CD4-positive, alpha-beta T cell treated with Interleukin-4 for 4 hours (primary cell): ENCODE data around the gene MVP.
A peak's percentile ranks its signal among the peaks of the same experiment; 100 is the strongest.

Experiments used
- DNase-seq: peaks from one replicate; pipeline ENCODE4 v3.0.0-alpha.2; 2020

Gene MVP

DNA sequence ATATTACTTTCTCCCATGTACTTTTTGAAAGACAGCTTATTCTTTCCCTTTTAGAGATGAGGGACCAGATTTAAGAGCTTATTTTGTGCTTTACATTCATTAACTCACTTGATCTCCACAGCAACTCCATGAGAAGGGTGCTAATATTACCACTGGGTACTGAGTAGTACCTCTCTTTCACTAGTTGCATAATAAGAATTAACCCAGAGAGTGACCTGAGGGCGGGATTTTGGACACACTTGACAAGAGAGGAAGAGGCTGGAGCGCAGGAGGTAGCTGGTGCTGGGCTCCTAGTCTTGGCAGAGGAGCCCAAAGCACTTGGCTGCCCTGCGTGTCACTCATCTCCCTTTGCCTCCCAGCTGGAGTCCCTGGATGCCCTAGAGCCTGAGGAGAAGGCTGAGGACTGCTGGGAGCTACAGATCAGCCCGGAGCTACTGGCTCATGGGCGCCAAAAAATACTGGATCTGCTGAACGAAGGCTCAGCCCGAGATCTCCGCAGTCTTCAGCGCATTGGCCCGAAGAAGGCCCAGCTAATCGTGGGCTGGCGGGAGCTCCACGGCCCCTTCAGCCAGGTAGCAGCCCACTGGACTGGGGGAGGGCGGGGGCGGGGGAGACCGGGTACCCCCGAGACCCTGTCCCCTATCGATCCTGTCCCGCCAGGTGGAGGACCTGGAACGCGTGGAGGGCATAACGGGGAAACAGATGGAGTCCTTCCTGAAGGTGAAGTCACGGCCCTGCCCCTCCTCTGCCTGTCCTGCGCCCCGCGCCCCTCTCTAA, 15.6 kb upstream of the MVP start:
- no peak for DNase-seq

DNA sequence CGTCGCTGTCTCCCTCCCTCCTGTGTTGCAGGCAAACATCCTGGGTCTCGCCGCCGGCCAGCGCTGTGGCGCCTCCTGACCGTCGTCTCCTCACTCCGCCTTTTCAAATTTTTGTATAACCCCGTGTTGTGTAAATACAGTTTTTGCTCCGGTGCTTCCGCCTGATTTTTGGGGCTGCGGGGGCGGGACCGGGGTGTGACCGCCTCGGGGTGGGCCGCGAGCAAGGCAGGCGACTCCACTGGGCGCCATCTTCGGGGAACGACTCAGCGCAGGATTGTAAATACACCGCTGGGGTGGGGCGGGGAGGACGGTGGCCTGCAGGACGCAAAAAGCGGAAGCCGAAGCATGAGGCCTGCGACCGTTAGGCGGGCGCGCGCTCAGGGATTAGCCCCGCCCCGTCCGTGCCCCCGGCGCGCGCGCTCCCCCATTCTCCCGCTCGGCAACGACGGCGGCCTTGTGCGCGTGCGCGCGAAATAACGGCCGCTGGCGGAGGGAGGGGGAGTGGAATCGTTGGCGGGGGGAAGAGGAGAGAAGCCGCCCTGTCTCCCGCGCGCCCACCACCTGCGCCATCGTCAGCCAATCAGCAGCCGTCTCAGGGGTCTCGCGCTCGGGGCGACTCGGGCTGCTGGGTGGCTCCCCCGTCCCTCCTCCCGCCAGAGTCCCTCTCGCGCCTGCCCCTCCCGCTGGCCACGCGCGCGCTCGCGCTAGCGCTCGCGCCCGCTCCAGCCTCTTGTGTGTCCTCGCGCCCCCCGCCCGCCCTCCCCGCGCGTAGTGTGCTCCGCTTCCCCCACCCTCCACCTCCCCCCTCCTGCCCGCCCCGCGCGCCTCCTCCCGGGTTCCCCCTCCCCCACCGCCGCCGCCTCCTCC, 14.8 kb upstream of the MVP start:
- DNase-seq = peak; percentile 99

DNA sequence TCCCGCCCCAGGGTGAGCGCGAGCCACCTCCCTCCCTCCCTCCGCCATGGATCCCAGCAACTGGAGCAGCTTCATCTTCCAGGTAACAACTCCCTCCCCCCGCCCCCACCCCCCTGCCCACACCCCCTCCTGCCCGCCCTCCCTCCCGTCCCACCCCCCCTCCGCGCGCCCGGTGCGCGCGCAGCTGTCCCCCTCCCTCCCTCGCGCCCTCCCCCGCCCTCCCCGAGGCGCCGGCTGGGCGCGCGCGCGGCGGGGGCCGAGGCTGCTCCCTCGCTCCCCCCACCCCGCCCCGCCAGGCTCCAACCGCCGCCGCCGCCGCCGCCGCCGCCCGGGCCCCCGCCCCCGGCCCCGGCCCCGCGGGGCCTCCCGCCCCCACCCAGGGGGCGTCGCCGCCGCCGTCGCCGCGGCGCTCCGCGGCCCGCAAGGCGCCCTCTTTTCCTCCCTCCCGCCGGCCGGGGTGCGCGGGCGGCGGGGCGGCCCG, 14.1 kb upstream of the MVP start, which contains the start of gene MAZ:
Gene MAZ, plus strand, starts transcription at position 431 of the 481 bp plus-strand sequence. CDS start 173 bp downstream, outside the sequence.
- DNase-seq = no peak

DNA sequence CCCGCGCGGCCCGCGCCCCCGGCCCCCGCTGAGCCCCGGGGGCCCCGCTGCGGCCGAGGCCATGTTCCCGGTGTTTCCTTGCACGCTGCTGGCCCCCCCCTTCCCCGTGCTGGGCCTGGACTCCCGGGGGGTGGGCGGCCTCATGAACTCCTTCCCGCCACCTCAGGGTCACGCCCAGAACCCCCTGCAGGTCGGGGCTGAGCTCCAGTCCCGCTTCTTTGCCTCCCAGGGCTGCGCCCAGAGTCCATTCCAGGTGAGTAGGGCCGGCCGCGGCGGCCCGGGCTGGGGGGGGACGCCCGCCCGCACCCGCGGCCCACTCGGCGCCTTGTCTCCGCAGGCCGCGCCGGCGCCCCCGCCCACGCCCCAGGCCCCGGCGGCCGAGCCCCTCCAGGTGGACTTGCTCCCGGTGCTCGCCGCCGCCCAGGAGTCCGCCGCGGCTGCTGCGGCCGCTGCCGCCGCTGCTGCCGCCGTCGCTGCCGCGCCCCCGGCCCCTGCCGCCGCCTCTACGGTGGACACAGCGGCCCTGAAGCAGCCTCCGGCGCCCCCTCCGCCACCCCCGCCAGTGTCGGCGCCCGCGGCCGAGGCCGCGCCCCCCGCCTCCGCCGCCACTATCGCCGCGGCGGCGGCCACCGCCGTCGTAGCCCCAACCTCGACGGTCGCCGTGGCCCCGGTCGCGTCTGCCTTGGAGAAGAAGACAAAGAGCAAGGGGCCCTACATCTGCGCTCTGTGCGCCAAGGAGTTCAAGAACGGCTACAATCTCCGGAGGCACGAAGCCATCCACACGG, 13.4 kb upstream of the MVP start:
- no peak for DNase-seq

DNA sequence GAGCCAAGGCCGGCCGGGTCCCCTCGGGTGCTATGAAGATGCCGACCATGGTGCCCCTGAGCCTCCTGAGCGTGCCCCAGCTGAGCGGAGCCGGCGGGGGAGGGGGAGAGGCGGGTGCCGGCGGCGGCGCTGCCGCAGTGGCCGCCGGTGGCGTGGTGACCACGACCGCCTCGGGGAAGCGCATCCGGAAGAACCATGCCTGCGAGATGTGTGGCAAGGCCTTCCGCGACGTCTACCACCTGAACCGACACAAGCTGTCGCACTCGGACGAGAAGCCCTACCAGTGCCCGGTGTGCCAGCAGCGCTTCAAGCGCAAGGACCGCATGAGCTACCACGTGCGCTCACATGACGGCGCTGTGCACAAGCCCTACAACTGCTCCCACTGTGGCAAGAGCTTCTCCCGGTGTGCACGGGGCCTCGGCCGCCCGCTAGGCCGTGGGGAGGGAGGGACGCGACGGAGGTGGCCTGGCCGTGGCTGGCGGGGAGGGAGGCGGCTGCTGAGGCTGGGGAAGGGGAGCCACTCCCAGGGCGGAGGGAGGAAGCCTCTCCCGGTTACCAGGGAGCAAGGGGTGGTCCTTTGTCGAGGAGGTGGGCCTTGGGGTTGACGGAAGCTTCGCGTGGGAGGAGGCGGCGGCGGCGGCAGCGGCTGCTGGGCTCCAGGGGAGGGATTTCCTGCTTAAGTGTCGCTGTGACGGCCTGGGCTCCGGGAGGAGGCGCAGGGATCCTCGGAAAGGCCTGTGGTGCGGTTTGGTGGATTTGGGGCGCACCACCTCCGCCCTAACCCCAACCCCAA, 12.6 kb upstream of the MVP start:
- DNase-seq = peak; percentile 90

DNA sequence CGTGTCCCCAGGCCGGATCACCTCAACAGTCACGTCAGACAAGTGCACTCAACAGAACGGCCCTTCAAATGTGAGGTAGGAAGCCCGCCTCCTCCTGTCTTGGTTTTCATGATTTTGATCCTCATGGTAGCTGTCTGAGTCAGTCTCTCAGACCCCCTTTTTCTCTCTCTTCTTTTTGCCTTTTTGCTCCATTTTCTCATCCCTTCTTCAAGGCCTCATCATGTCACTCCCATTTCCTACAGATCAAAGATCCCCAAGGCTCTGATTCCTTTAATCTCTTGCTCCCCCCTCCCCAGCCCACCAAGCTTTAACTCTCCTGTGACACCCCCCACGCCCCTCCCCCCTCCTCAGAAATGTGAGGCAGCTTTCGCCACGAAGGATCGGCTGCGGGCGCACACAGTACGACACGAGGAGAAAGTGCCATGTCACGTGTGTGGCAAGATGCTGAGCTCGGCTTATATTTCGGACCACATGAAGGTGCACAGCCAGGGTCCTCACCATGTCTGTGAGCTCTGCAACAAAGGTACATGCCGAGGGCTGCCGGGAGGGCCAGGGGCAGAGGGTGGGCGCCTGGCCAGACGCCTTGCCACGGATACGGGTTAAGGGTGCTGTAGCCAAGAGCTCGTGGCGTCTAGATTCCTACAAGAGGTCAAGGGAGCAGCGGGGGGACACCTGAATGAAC, 11.9 kb upstream of the MVP start:
- DNase-seq = no peak

DNA sequence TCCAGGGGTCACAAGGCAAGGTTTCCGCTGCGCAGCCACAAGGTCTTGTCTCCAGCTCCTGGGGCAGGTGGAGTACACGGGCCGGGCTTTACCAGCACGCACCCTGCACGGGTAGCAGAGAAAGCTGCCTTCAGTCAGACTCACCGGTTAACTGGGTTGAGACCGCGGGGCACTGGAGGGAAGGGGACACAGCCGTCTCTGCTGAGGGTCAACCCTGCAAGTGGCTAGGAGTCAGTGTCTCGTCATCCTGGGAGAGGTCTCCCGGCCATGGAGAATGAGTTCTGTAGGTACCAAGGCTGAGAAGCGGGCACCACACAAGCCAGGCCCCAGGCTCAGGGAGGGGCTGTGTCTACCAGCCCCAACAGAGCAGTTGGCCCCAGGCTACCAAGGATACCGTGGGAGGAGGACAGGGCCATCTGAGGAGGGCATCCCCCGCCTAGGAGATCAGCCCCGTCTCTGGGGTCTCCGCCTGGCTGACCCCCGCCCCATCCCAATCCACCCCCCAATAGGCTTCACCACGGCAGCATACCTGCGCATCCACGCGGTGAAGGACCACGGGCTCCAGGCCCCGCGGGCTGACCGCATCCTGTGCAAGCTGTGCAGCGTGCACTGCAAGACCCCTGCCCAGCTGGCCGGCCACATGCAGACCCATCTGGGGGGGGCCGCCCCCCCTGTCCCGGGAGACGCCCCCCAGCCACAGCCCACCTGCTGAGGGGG, 11.1 kb upstream of the MVP start:
- no peak for DNase-seq

DNA sequence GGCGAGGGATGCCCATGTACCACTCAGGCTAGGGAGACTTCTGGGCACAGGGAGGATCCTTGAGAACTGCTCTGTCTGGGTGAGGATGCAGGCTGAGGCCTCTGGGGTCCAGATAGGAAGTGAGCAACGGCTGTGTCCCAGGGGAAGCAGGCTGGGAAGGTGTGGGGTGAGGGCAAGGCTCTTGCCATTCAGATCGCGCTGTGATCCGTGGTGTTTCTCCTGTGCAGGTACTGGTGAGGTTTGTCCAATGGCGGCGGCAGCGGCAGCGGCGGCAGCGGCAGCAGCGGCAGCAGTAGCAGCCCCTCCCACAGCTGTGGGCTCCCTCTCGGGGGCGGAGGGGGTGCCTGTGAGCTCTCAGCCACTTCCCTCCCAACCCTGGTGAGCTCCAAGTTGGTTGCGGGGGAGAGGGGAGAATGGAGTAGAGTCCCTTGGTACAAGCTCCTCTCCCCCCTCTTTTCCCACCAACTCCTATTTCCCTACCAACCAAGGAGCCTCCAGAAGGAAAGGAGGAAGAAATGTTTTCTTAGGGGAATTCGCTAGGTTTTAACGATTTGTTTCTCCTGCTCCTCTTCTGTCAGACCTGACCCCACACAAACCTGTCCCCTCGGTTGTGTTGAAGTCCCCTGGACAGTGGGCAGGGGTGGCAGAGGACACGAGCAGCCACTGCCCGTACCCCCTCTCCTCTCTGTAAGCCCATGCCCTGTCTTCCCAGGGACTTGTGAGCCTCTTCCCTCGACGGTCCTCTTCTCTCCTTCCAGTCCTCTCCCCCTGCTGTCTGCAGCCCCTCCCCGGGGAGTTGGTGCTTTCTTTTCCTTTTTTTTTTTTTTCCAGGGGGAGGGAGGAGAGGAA, 10.2 kb upstream of the MVP start:
- peak; percentile 50 for DNase-seq

DNA sequence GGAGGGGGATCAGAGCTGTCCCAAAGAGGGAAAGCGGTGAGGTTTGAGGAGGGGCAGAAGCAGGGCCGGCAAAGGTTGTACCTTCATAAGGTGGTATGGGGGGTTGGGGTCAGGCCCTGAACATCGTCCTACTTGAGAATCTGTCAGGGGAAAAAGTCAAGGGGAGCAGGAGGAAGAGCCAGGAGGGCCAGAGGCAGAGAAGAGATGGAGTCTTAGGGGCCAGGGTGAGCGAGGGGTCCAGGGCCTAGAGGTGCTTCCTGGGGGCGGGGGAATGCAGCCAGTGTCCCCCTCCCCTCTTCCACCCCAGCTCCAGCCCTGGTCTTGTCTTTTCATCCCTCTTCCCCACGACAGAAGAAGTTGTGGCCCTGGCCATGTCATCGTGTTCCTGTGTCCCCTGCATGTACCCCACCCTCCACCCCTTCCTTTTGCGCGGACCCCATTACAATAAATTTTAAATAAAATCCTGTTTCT, 9.5 kb upstream of the MVP start:
- no peak for DNase-seq

DNA sequence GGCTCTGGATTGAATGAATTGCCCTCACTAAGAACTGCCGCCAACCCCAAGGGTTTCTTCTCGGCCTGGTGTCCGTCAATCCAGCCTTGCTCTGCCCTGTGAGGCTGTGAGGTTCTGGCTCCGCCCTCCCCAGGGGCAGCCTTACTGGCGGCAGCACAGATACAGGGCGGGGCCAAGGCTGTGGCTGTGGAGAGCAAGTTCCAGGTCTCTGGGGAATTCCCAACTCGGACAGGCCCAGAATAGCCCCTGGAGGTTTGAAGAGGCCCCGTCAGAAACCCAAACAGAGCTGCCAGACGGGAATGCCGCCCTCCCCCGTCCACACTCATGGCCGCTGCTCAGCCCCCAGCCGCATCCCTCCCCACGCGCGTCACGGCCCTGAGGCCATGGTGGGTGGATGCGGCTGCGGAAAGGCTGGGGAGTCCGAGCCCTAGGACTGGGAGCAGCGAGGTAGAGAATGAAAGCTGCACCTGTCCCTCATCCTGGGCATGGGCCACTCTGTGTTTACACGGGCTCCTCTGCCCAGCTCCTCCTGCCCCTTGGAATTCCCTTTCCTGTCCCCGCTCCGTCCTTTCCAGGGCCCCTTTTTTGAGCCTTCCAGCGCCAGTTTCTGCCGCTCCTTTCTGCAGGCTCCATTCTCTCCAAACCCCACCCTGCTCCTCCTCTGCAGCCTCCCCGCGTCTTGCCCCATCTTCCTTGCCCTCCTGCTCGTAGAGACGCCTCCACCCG, 8.9 kb upstream of the MVP start:
- peak; percentile 71 for DNase-seq

DNA sequence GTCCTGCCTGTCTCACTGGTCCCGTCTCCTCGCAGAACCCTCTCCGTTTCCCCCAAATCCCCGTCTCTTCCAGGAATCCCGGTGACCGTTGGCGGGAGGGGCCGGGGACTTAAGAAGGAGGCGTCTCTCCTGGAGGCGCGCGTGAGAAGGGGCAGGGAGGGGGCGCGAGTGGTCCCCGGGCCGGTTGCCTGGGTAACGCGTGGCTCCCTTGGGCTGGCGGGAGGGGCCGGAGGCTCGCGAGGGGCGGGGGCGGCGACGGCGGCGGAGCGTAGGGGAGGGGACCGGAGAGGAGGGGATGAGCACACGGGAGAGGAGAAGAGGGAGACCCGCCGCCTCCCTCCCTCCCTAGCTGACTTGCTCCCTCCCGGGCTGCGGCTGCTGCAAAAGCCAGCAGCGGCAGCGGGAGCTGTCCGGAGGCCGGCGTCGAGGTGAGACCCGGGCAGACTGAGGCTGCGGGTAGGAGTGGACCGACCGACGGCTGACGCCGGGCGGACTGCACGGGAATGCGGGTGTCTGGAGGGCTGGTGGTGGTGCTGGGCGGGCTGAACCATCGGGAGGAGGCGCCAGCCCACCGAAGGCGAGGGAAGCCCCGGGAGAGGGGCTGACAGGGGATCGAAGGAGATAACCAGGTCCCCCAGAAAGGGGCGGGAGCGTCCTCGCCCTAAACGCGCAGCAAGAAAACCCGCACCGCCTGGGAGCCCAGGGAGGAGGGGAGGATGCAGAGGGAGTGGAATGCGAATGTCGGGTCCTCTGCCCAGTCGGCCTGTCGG, 8.2 kb upstream of the MVP start, which contains the start of gene PRRT2:
Gene PRRT2, plus strand, starts transcription at position 298 of the 770 bp plus-strand sequence. CDS start 862 bp downstream, outside the sequence.
- DNase-seq = peak; percentile 53

DNA sequence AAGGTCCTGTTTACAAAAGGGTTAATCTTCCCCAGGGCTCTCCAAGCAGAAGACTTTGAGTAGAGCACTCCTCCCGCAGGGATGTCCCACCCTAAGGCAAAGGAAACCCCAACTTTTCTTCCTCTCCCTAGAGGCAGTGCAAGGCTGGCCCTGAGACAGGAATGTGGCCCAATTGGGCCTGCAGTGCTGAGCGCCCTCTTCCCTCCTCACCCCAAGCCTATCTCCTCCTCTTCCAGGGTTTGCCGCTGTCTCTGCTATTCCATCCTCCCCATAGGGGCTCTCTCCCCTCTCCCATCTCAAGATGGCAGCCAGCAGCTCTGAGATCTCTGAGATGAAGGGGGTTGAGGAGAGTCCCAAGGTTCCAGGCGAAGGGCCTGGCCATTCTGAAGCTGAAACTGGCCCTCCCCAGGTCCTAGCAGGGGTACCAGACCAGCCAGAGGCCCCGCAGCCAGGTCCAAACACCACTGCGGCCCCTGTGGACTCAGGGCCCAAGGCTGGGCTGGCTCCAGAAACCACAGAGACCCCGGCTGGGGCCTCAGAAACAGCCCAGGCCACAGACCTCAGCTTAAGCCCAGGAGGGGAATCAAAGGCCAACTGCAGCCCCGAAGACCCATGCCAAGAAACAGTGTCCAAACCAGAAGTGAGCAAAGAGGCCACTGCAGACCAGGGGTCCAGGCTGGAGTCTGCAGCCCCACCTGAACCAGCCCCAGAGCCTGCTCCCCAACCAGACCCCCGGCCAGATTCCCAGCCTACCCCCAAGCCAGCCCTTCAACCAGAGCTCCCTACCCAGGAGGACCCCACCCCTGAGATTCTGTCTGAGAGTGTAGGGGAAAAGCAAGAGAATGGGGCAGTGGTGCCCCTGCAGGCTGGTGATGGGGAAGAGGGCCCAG, 7.3 kb upstream of the MVP start:
- DNase-seq = no peak

DNA sequence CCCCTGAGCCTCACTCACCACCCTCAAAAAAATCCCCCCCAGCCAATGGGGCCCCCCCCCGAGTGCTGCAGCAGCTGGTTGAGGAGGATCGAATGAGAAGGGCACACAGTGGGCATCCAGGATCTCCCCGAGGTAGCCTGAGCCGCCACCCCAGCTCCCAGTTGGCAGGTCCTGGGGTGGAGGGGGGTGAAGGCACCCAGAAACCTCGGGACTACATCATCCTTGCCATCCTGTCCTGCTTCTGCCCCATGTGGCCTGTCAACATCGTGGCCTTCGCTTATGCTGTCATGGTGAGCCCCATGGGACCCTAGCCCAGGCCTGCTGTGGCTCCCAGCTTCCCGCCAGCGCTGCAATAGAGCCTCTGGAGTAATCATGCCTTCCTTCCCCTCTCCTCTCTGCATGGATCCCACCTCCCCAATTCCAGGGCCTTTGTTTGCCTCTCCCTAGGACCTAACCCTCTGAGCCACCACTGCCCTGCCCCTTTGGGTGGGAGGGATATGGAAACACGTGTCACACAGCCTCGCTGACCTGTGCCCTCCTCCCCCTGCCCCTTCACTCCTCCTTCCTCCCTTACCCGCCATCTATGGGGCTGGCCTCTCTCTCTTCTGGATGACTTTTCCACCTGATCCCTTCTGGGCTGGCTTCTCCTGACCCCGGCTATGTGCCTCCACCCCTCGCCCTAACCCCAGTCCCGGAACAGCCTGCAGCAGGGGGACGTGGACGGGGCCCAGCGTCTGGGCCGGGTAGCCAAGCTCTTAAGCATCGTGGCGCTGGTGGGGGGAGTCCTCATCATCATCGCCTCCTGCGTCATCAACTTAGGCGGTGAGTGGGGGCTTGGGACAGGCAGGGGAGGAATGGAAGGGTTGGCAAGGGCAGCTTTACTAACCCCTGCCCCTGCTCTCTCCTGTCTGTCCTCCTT, 6.4 kb upstream of the MVP start:
- no peak for DNase-seq

DNA sequence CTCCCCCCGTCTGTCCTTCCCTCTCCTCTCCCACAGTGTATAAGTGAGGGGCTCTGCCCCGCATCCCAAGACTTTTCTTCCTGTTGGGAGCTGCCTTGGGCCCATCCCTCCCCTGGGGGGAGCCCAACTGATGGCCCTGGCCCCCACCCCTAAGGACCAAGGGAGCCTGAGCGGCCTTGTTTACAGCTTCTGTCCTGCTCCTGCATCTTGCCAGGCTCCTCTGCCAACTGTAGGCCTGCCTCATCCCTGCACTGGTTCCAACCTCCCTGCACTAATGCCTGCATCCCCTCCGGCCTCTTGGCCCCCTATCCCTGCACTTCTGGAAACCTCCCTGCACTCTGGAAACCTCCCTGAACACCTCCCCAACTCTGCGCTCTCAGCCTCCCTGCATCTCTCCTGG, 5.7 kb upstream of the MVP start:
- DNase-seq = no peak

DNA sequence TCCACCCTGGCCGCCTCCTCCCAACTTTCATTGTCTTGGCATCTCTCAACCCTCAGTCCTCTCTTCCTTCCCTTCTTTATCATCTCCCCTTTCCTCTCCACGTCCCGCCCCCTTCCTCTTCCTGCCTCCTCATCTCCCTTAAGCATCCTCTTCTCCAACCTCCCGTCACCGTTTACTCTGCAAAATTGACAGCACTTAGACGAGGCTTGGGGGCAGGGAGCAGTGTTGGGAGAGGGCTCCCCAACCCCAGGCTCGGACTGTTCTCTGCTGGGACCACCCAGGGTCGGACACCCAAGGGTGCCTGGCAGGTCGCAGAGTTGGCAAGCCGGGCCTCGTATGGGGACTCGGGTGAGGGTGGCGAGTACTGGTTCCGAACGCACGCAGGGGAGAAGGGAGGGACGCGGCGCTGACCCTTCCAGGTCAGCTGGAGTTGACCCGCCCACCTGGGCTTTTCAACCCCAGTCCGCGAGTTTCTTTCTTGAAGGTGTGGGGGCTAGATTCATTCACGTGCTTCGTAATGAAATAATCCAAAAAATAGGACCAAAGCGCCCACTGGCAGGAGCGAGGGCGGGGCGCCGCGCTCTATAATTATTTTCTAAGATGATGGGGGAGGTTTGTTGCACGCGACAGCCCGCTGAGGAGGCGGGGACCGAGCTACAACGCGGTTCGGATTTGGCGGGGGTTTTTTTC, 5.1 kb upstream of the MVP start:
- DNase-seq = no peak
